ENCODE data around the gene LRRK1.

LRRK1 gene

GRCh38 chr15:101081900-101082299, 162.7 kb downstream of the LRRK1 start:
- TF ChIP-seq CTCF (IDR thresholded peaks at IDR 0.05; ENCODE audit: insufficient read depth, low read length, missing control alignments): no peak
- DNase-seq (ENCODE audit: low read depth, low spot score): no peak
- H3K4me3 ChIP-seq (ENCODE audit: low read depth, low read length): no peak overlapping the region
- ChIA-PET CTCF (interaction anchor here (13.0 kb wide), 1 partner anchor 171 kb away, joined by 278 read pairs; the partner anchor contains the start of gene CHSY1), POLR2A (no interaction called here)

GRCh38 chr15:101083336-101084045, 164.3 kb downstream of the LRRK1 start:
- ChIA-PET CTCF (interaction anchor here (1.5 to 13.0 kb wide), 2 partner anchors 12 to 170 kb away, joined by 3 to 278 read pairs; partner anchors contain the start of gene CHSY1), POLR2A (no interaction called here)
- DNase-seq (ENCODE audit: low read depth, low spot score): no peak

GRCh38 chr15:101084801-101085200, 165.6 kb downstream of the LRRK1 start:
- ChIA-PET POLR2A (no interaction called here), CTCF (interaction anchor here (0.9 to 13.0 kb wide), 6 partner anchors 14 to 168 kb away, joined by 3 to 278 read pairs (median 6); partner anchors contain the start of gene CHSY1)
- no peak for TF ChIP-seq CTCF (IDR thresholded peaks at IDR 0.05; ENCODE audit: insufficient read depth, low read length, missing control alignments)

More at GRCh38 chr15:101083336-101084045, 164.3 kb downstream of the LRRK1 start:
- H3K4me3 ChIP-seq (ENCODE audit: low read depth, low read length): no peak overlapping the region
- no peak for TF ChIP-seq CTCF (IDR thresholded peaks at IDR 0.05; ENCODE audit: insufficient read depth, low read length, missing control alignments)

GRCh38 chr15:101085311-101085700, 166.1 kb downstream of the LRRK1 start:
- TF ChIP-seq CTCF (IDR thresholded peaks at IDR 0.05; ENCODE audit: insufficient read depth, low read length, missing control alignments): no peak
- H3K4me3 ChIP-seq (ENCODE audit: low read depth, low read length): no peak overlapping the region
- ChIA-PET POLR2A (interaction anchor here (0.6 kb wide), 1 partner anchor 160 kb away, joined by 3 read pairs; no protein-coding TSS in a partner anchor), CTCF (interaction anchor here (0.7 to 13.0 kb wide), 7 partner anchors 18 to 177 kb away, joined by 3 to 278 read pairs (median 9); partner anchors contain the start of gene CHSY1)
- no peak for DNase-seq (ENCODE audit: low read depth, low spot score)

More at GRCh38 chr15:101084801-101085200, 165.6 kb downstream of the LRRK1 start:
- no peak for DNase-seq (ENCODE audit: low read depth, low spot score)
- H3K4me3 ChIP-seq (ENCODE audit: low read depth, low read length): no peak overlapping the region

- ChIA-PET POLR2A (no interaction called here), CTCF (interaction anchor here (0.8 to 13.0 kb wide), 8 partner anchors 16 to 175 kb away, joined by 3 to 278 read pairs (median 18); partner anchors contain the start of gene CHSY1)
- DNase-seq (ENCODE audit: low read depth, low spot score): no peak
- H3K4me3 ChIP-seq (ENCODE audit: low read depth, low read length): no peak overlapping the region
- no peak for TF ChIP-seq CTCF (IDR thresholded peaks at IDR 0.05; ENCODE audit: insufficient read depth, low read length, missing control alignments)
Measured at GRCh38 chr15:101086394-101087171, 167.4 kb downstream of the LRRK1 start.

Data from AG04449 (cell line).